Calu3 (cell line): ENCODE data around the gene RPS27L. TPM values are rescaled to one million over a fixed set of nuclear protein-coding genes. Genes with fewer than 3 reads are reported as not detected.
A peak's percentile ranks its signal among the peaks of the same experiment; 100 is the strongest.

ENCODE experiments used
- BruUV-seq: library from RNA; stranded (reverse); fragments of 400-500 nt; replicated peaks from 2 replicates; lab custom pipeline; 2021; lab: Mats Ljungman, UMichigan
- CTCF ChIA-PET: fragments of 300-600 bp; sonication (Branson Sonifier 250); formaldehyde crosslinking; loops from one replicate; lab custom pipeline; 2022; ENCODE audit warnings: antibody characterized with exemption; lab: Charles Lee
- DNase-seq: peaks from one replicate; pipeline ENCODE4 v3.0.0; 2022
- H3K27ac Mint-ChIP-seq: one replicate; pipeline ENCODE4 v1.8.0; 2022; ENCODE audit warnings: mixed read lengths; ENCODE audit not compliant: unreplicated experiment
- H3K27me3 Mint-ChIP-seq: one replicate; pipeline ENCODE4 v1.8.0; 2022; ENCODE audit warnings: mixed read lengths; ENCODE audit not compliant: unreplicated experiment
- H3K36me3 Mint-ChIP-seq: one replicate; pipeline ENCODE4 v1.8.0; 2022; ENCODE audit warnings: mild to moderate bottlenecking, moderate library complexity, mixed read lengths; ENCODE audit not compliant: insufficient read depth, unreplicated experiment
- H3K4me1 Mint-ChIP-seq: one replicate; pipeline ENCODE4 v1.8.0; 2022; ENCODE audit warnings: mild to moderate bottlenecking, low read depth, mixed read lengths; ENCODE audit not compliant: unreplicated experiment
- H3K4me3 Mint-ChIP-seq: one replicate; pipeline ENCODE4 v1.8.0; 2022; ENCODE audit warnings: mild to moderate bottlenecking, low read depth, moderate library complexity, mixed read lengths; ENCODE audit not compliant: unreplicated experiment
- H3K9me3 Mint-ChIP-seq: one replicate; pipeline ENCODE4 v1.8.0; 2022; ENCODE audit warnings: low read depth, mixed read lengths; ENCODE audit not compliant: unreplicated experiment
- intact Hi-C: fragments of 100-400 bp; cut with micrococcal nuclease; formaldehyde crosslinking; loops from one replicate; pipeline ENCODE4 v1.10.0; 2022; ENCODE audit not compliant: unreplicated experiment
- total RNA-seq: library from RNA; stranded (reverse); gene quantifications from 2 replicates; pipeline ENCODE4 v1.2.3, GENCODE V29; 2022
- TF ChIP-seq, protein P1 (sequence below): fragments of 200-600 bp; IDR thresholded peaks from one replicate; pipeline ENCODE4 v1.8.0; 2022; ENCODE audit warnings: antibody characterized with exemption; ENCODE audit not compliant: unreplicated experiment

Gene RPS27L
- total RNA-seq, 1 experiment from 2014 or later = 64.4 TPM

DNA sequence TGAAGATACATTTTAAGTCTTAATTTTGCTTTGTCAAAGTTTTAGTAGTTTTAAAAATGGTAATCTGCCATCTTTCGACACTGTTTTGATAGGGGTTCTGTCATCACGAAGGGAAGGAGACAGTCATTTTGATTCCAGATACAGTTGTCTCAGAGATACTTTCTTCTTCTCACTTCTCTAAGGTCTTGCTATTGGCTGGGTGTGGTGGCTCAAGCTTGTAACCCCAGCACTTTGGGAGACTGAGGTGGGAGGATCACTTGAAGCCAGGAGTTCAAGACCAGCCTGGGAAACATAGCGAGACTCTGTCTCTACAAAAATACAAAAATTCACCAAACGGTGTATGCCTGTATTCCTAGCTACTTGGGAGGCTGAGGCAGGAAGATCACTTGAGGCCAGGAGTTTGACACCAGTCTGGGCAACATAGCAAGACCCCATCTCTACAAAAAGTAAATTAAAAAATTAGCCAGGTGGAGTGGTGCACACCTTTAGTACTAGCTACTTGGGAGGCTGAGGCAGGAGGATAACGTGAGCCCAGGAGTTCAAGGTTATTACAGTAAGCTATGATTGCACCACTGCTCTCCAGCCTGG is 35.4 kb upstream of the RPS27L start:
- Mint-ChIP-seq H3K27ac (no peak overlapping the region), H3K4me1 (peaks cover 20% of the 10 kb centered on the region), H3K4me3 (no peak overlapping the region), H3K27me3 (peaks cover 7% of the 10 kb centered on the region), H3K9me3 (no peaks in the 10 kb centered on the region), H3K36me3 (peaks cover 19% of the 10 kb centered on the region)
- CTCF ChIA-PET = no interaction called here
- TF ChIP-seq, protein P1, sequence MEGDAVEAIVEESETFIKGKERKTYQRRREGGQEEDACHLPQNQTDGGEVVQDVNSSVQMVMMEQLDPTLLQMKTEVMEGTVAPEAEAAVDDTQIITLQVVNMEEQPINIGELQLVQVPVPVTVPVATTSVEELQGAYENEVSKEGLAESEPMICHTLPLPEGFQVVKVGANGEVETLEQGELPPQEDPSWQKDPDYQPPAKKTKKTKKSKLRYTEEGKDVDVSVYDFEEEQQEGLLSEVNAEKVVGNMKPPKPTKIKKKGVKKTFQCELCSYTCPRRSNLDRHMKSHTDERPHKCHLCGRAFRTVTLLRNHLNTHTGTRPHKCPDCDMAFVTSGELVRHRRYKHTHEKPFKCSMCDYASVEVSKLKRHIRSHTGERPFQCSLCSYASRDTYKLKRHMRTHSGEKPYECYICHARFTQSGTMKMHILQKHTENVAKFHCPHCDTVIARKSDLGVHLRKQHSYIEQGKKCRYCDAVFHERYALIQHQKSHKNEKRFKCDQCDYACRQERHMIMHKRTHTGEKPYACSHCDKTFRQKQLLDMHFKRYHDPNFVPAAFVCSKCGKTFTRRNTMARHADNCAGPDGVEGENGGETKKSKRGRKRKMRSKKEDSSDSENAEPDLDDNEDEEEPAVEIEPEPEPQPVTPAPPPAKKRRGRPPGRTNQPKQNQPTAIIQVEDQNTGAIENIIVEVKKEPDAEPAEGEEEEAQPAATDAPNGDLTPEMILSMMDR = no peak
- no TSS peak for BruUV-seq
- intact Hi-C loops = no loop called here
- no peak for DNase-seq

DNA sequence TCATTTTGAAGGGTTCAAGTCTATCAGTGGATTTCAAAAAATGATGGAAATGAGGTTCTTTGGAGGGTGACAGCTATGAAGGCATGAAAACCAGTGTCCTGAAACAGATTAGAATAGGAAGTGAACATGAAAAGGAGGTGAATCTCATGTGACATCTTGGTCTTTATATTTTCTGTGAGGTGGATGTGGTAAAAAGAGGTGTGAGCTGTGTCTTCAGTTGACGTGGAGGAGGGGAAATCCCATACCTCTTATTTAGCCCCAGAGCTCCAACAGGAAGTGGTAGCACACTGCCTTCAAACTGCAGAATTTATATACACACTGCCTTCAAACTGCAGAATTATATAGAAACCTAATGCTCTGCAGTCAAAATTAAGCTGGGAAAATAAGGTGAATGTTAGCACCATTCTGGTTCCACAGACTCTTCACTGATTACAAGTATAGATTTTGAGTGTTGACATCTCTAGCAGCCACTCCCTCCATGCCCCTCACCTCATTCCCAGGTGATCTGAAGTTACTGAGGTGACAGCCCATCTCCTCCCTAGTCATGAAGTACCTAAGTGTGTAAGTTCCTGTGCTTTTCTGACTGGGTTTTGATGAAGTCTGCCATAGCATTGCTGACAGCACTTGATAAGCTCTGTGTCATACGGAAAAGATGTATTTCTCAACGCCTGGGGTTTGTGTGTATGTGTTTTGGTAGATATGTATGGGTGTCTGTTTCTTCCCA is 34.8 kb upstream of the RPS27L start:
- Mint-ChIP-seq H3K4me3 (no peak overlapping the region), H3K27ac (no peak overlapping the region), H3K36me3 (peaks cover 19% of the 10 kb centered on the region), H3K27me3 (peaks cover 7% of the 10 kb centered on the region), H3K4me1 (peaks cover 20% of the 10 kb centered on the region), H3K9me3 (no peaks in the 10 kb centered on the region)
- CTCF ChIA-PET = no interaction called here
- DNase-seq = no peak
- TF ChIP-seq, protein P1 = no peak
- intact Hi-C loops = no loop called here
- no TSS peak for BruUV-seq

DNA sequence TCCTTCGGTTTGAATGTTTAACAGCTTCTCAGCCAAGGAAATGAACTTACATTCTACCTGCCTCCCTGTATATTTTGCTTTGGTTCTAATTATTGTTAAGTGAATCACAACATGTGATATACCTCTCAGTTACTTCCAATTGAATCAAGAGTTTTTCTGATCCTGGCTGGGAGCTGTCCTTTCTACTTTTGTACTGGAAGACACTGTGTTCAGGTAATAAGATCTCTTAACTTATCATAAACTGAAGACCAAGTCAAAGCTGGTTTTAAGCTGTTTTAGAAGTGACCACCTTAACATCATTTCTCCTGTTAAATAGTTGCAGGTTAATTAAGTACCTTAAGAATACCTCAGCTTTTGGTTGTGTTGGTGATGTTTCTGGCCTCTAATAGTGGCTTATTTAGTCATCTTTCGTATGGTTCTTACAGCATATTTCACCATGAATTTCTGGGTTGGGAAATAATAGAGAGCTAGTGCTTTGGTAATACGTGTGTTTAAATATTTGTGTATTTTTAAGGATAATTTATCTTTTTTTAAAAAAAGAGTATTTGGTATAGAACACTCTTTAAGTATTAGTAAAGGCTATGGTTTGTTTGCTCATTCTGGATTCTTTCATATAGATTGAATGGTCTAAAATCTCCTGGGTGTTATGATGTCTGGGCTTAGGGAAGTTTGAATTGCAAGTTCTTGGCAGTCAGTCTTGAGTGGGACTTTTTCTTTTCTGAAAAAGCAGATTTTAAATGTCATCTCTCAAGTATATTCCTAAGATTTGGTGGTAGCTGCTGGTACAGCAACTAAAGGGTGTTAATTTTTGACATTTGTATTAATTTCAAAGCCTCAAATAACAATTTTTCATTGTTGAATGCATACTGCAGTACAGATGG is 33.7 kb upstream of the RPS27L start:
- H3K9me3 Mint-ChIP-seq = no peaks in the 10 kb centered on the region
- intact Hi-C loops = no loop called here
- peak overlapping the region; percentile 67 for H3K4me3 Mint-ChIP-seq
- no peak for DNase-seq
- TSS peak; percentile 32 for BruUV-seq
- peaks cover 7% of the 10 kb centered on the region for H3K27me3 Mint-ChIP-seq
- TF ChIP-seq, protein P1 = no peak
- no peak overlapping the region for H3K27ac Mint-ChIP-seq
- CTCF ChIA-PET = interaction anchor here (0.7 kb wide), 1 partner anchor 20 kb away, joined by 3 read pairs; no protein-coding TSS in a partner anchor
- H3K4me1 Mint-ChIP-seq = peaks cover 20% of the 10 kb centered on the region
- peaks cover 19% of the 10 kb centered on the region for H3K36me3 Mint-ChIP-seq

DNA sequence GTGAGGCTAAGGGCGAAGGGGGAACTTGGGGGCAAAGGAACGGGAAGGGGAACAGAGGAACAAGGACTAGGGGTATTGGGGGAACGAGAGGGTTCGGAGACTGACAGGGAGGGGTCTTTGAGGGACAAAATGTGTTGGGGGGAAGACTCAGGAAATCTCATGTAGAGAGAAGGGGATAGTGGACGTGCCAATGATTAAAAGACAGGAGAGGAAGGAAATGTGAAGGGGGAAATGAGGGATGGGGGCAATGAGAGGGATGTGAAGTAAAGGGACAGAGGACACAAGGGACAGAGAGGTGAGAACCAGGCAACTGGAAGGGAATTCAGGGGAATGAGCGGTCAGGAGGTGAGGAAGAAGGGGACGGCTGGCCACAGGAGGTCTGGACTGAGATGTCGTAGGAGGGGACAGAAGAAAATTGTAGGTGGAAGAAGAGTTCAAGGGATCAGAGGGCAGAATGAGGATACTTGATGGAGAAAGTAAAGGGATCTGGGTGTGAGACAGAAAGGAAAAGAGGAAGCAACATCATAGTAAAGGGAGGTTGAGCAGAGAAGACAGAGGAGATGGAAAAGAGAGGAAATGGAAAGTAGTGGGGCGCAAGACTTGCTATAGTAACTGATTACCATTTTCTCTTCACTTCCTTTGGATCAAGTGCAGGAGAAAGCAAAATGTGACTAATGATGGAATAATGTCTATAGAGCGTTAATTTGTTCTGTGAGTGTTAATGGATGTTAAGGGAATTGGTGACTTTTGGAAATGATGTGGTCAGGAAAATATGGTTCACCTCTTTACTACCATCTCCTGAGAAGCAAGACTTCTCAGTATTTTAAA is 32.9 kb upstream of the RPS27L start:
- peaks cover 23% of the 10 kb centered on the region for H3K4me1 Mint-ChIP-seq
- BruUV-seq = no TSS peak
- H3K27me3 Mint-ChIP-seq = peaks cover 7% of the 10 kb centered on the region
- intact Hi-C loops = no loop called here
- CTCF ChIA-PET = interaction anchor here (0.6 to 0.7 kb wide), 3 partner anchors 21 to 636 kb away, joined by 3 to 4 read pairs (median 4); no protein-coding TSS in a partner anchor
- DNase-seq = no peak
- H3K36me3 Mint-ChIP-seq = peaks cover 19% of the 10 kb centered on the region
- no peak overlapping the region for H3K27ac Mint-ChIP-seq
- H3K4me3 Mint-ChIP-seq = peak overlapping the region; percentile 67
- TF ChIP-seq, protein P1 = no peak
- no peaks in the 10 kb centered on the region for H3K9me3 Mint-ChIP-seq
